ENCODE data around the gene CRBN. TPM values are rescaled to one million over a fixed set of nuclear protein-coding genes. Genes with fewer than 3 reads are reported as not detected.

CRBN gene
- total and polyA plus RNA-seq, 9 of the 15 experiments (the other 6 are each of a cell fraction or from before 2014, with no cell fraction given), result 40.8 to 331 (median 57.4) TPM

DNA sequence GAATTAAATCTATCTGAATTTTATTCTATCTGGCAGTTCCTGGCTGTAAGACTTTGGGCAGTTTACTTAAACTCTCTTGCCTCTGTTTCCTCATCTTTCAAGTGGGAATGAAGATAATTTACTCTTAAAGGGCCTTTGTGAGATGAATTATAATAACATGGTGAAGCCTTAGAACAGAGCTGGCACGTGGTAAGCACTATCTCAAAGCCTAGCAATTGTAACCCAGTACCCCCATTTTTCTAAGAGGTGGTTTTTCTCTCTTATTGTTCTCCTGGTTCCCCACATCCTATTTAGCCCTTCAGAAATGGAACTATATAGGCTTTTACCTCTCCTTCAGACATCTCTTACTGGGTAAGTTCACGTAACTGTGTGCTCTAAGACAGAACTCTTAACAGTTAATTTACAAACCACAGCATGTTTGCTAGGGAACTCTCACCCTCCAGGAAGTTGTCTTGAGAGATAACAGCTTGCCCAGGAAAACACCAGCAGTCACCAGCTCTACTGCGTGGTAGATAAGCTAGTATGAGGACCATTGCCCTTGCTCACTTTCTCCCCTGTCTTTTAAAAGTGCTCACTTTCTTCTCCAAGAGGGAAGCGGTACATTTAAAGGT is 12.3 kb upstream of the CRBN start (continued):
- TF ChIP-seq, protein P1, sequence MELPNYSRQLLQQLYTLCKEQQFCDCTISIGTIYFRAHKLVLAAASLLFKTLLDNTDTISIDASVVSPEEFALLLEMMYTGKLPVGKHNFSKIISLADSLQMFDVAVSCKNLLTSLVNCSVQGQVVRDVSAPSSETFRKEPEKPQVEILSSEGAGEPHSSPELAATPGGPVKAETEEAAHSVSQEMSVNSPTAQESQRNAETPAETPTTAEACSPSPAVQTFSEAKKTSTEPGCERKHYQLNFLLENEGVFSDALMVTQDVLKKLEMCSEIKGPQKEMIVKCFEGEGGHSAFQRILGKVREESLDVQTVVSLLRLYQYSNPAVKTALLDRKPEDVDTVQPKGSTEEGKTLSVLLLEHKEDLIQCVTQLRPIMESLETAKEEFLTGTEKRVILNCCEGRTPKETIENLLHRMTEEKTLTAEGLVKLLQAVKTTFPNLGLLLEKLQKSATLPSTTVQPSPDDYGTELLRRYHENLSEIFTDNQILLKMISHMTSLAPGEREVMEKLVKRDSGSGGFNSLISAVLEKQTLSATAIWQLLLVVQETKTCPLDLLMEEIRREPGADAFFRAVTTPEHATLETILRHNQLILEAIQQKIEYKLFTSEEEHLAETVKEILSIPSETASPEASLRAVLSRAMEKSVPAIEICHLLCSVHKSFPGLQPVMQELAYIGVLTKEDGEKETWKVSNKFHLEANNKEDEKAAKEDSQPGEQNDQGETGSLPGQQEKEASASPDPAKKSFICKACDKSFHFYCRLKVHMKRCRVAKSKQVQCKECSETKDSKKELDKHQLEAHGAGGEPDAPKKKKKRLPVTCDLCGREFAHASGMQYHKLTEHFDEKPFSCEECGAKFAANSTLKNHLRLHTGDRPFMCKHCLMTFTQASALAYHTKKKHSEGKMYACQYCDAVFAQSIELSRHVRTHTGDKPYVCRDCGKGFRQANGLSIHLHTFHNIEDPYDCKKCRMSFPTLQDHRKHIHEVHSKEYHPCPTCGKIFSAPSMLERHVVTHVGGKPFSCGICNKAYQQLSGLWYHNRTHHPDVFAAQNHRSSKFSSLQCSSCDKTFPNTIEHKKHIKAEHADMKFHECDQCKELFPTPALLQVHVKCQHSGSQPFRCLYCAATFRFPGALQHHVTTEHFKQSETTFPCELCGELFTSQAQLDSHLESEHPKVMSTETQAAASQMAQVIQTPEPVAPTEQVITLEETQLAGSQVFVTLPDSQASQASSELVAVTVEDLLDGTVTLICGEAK (IDR thresholded peaks at IDR 0.05), result no peak
- TF ChIP-seq, protein P1 (CRISPR knock-in tag; IDR thresholded peaks at IDR 0.05), result no peak
- TF ChIP-seq, protein P2, sequence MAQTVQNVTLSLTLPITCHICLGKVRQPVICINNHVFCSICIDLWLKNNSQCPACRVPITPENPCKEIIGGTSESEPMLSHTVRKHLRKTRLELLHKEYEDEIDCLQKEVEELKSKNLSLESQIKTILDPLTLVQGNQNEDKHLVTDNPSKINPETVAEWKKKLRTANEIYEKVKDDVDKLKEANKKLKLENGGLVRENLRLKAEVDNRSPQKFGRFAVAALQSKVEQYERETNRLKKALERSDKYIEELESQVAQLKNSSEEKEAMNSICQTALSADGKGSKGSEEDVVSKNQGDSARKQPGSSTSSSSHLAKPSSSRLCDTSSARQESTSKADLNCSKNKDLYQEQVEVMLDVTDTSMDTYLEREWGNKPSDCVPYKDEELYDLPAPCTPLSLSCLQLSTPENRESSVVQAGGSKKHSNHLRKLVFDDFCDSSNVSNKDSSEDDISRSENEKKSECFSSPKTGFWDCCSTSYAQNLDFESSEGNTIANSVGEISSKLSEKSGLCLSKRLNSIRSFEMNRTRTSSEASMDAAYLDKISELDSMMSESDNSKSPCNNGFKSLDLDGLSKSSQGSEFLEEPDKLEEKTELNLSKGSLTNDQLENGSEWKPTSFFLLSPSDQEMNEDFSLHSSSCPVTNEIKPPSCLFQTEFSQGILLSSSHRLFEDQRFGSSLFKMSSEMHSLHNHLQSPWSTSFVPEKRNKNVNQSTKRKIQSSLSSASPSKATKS (CRISPR knock-in tag; IDR thresholded peaks at IDR 0.05), result no peak
- TF ChIP-seq, protein P3, sequence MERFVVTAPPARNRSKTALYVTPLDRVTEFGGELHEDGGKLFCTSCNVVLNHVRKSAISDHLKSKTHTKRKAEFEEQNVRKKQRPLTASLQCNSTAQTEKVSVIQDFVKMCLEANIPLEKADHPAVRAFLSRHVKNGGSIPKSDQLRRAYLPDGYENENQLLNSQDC (CRISPR knock-in tag; IDR thresholded peaks at IDR 0.05), result no peak
- TF ChIP-seq, protein P4, sequence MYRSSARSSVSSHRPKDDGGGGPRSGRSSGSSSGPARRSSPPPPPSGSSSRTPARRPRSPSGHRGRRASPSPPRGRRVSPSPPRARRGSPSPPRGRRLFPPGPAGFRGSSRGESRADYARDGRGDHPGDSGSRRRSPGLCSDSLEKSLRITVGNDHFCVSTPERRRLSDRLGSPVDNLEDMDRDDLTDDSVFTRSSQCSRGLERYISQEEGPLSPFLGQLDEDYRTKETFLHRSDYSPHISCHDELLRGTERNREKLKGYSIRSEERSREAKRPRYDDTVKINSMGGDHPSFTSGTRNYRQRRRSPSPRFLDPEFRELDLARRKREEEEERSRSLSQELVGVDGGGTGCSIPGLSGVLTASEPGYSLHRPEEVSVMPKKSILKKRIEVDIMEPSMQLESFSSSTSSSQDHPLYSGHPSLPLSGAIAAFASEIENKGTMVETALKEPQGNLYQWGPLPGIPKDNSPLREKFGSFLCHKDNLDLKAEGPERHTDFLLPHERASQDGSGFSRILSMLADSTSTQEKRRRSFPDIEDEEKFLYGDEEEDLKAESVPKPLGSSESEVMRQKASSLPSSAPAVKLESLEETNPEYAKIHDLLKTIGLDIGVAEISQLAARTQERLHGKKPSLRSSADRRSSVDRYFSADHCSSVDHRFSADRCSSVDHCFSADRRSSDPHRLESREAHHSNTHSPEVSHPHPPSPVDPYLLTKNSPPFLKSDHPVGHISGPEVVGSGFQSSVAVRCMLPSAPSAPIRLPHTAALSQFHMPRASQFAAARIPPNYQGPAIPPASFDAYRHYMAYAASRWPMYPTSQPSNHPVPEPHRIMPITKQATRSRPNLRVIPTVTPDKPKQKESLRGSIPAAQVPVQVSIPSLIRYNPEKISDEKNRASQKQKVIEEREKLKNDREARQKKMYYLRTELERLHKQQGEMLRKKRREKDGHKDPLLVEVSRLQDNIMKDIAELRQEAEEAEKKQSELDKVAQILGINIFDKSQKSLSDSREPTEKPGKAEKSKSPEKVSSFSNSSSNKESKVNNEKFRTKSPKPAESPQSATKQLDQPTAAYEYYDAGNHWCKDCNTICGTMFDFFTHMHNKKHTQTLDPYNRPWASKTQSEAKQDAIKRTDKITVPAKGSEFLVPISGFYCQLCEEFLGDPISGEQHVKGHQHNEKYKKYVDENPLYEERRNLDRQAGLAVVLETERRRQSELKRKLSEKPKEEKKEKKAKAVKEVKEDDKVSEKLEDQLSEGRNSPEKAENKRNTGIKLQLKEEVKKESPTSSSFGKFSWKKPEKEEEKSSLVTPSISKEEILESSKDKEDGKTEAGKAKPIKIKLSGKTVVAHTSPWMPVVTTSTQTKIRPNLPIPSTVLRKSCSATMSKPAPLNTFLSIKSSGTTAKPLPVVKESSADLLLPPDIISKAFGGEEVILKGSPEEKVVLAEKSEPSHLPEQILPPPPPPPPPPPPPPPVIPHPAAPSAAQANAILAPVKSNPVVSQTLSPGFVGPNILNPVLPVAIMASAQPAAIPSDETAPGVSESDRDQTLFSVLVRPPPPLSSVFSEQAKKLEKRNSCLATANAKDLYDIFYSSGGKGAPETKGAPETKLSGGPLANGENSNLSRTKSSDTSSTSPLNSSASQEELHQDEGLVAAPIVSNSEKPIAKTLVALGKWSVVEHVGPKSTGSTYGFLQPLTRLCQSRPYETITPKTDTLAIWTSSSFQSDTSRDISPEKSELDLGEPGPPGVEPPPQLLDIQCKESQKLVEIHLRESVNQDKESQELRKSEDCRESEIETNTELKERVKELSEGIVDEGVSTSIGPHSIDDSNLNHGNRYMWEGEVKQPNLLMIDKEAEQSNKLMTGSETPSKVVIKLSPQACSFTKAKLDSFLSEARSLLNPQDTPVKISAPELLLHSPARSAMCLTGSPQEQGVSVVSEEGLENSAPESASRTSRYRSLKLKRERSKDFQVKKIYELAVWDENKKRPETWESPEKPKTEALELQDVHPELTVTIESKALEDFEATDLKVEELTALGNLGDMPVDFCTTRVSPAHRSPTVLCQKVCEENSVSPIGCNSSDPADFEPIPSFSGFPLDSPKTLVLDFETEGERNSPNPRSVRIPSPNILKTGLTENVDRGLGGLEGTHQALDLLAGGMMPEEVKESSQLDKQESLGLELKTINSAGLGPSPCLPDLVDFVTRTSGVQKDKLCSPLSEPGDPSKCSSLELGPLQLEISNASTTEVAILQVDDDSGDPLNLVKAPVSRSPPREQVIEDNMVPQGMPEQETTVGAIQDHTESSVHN (IDR thresholded peaks at IDR 0.05; ENCODE audit: borderline replicate concordance in 1 of 2, low read depth in 1 of 2), result no peak
- no peak for TF ChIP-seq NR3C1 (CRISPR knock-in tag; IDR thresholded peaks at IDR 0.05)

Measured in K562 (cell line).